ENCODE measurements around the gene ZNF787.

Gene ZNF787

GRCh38 chr19:56119582-56119978, 1.5 kb downstream of the ZNF787 start:
- peak overlapping the region; percentile 95 for H3K4me3 ChIP-seq (ENCODE audit: low read depth, low read length)
- peak overlapping the region; percentile 98 for H3K27ac ChIP-seq (ENCODE audit: low read depth, low read length)
- H3K36me3 ChIP-seq (ENCODE audit: control insufficient read depth, insufficient read depth, low read length): peaks cover 17% of the 10 kb centered on the region

DNA sequence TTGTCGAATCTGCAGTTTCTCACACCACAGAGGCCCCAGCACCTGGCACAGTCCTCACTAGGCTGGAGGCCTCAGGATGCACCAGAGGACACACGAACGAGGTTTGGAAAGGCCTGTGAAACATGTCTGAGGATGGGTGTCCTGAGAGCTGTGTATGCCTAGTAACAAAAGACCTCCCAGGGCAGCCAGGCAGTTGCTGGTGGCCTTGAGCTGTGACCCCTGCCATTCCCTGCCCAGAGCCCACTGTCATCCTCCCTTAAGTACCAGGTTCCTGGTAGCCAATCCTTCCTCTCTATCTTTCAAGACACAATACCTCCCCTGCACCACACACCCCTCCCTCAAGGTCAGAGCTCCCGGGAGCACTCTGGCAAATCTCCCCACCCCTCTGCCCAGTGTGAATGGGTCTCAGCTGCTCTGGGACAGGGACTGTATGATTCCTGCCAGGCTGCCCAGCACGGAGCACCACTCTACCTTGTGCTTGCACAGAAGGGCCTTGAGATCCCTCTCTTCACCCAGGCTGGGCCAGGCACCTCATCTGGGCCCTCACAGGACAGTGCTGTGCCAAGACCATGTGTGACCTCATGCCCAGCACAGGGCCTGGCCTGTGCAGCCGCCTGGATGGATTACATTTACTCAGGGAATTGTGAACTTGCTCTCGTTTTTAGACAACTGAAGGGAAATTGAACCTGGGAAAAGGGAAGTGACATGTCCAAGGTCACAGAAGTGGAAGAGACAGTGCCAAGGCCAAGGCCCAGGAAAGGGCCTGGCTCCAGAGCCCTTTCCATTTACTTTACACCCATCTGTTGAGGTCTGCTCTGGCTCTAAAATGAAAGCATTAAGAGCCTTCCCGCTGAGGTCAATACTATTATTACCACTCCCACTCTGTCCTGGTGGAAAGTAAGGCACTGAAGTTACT, 2.2 kb downstream of the ZNF787 start:
- peak overlapping the region; percentile 99 for H3K9ac ChIP-seq (ENCODE audit: low read length)
- no peaks in the 10 kb centered on the region for H3K27me3 ChIP-seq (ENCODE audit: control insufficient read depth, insufficient read depth, low read length)
- H3K4me1 ChIP-seq (ENCODE audit: control insufficient read depth, insufficient read depth, low read length): peaks cover 35% of the 10 kb centered on the region

More at GRCh38 chr19:56119582-56119978, 1.5 kb downstream of the ZNF787 start:
- no peaks in the 10 kb centered on the region for H3K9me3 ChIP-seq (ENCODE audit: control insufficient read depth, insufficient read depth, low read depth, low read length)
- peaks cover 30% of the 10 kb centered on the region for H3K4me1 ChIP-seq (ENCODE audit: control insufficient read depth, insufficient read depth, low read length)
- peak overlapping the region; percentile 99 for H3K9ac ChIP-seq (ENCODE audit: low read length)
- H3K27me3 ChIP-seq (ENCODE audit: control insufficient read depth, insufficient read depth, low read length): no peaks in the 10 kb centered on the region

GRCh38 chr19:56117889-56118288, 3.2 kb downstream of the ZNF787 start:
- no peak overlapping the region for H3K27ac ChIP-seq (ENCODE audit: low read depth, low read length)
- peaks cover 44% of the 10 kb centered on the region for H3K4me1 ChIP-seq (ENCODE audit: control insufficient read depth, insufficient read depth, low read length)
- H3K9me3 ChIP-seq (ENCODE audit: control insufficient read depth, insufficient read depth, low read depth, low read length): no peaks in the 10 kb centered on the region
- H3K4me3 ChIP-seq (ENCODE audit: low read depth, low read length): no peak overlapping the region
- H3K27me3 ChIP-seq (ENCODE audit: control insufficient read depth, insufficient read depth, low read length): no peaks in the 10 kb centered on the region
- peaks cover 17% of the 10 kb centered on the region for H3K36me3 ChIP-seq (ENCODE audit: control insufficient read depth, insufficient read depth, low read length)
- no peak overlapping the region for H3K9ac ChIP-seq (ENCODE audit: low read length)

More for the DNA sequence above, 2.2 kb downstream of the ZNF787 start:
- Histone ChIP-seq H3K4me3 (ENCODE audit: low read depth, low read length) (peak overlapping the region; percentile 95), H3K36me3 (ENCODE audit: control insufficient read depth, insufficient read depth, low read length) (peaks cover 17% of the 10 kb centered on the region), H3K27ac (ENCODE audit: low read depth, low read length) (peak overlapping the region; percentile 98; the same call in 1 of the 2 replicates), H3K9me3 (ENCODE audit: control insufficient read depth, insufficient read depth, low read depth, low read length) (no peaks in the 10 kb centered on the region)

- H3K27ac ChIP-seq (ENCODE audit: low read depth, low read length): no peak overlapping the region
- no peaks in the 10 kb centered on the region for H3K9me3 ChIP-seq (ENCODE audit: control insufficient read depth, insufficient read depth, low read depth, low read length)
- peaks cover 17% of the 10 kb centered on the region for H3K36me3 ChIP-seq (ENCODE audit: control insufficient read depth, insufficient read depth, low read length)
- H3K27me3 ChIP-seq (ENCODE audit: control insufficient read depth, insufficient read depth, low read length): no peaks in the 10 kb centered on the region
- no peak overlapping the region for H3K4me3 ChIP-seq (ENCODE audit: low read depth, low read length)
- no peak overlapping the region for H3K9ac ChIP-seq (ENCODE audit: low read length)
- H3K4me1 ChIP-seq (ENCODE audit: control insufficient read depth, insufficient read depth, low read length): peaks cover 47% of the 10 kb centered on the region
These were observed 3.7 kb downstream of the ZNF787 start for GRCh38 chr19:56117376-56117884.

- Histone ChIP-seq H3K27ac (ENCODE audit: low read depth, low read length) (no peak overlapping the region), H3K4me1 (ENCODE audit: control insufficient read depth, insufficient read depth, low read length) (peaks cover 51% of the 10 kb centered on the region), H3K9ac (ENCODE audit: low read length) (no peak overlapping the region)
These were observed 4.5 kb downstream of the ZNF787 start for GRCh38 chr19:56116606-56117005.

DNA sequence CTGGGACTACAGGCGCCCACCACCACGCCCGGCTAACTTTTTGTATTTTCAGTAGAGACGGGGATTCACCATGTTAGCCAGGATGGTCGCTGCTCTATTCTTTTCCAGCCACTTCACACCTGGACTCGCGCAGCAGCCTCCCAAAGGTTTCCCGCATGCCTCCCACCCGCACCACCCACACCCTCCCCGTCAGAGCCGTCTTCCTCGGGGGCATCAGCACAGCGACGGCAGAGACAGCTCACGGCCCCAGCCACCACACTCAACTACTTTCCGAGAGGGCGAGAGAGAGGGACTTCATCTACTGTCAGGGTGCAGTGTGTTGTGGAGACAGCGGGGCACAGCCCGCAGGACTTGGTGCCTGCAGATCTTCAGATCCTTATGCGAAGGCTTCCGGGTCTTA, 5.6 kb downstream of the ZNF787 start:
- H3K36me3 ChIP-seq (ENCODE audit: control insufficient read depth, insufficient read depth, low read length): peaks cover 17% of the 10 kb centered on the region
- no peak overlapping the region for H3K27ac ChIP-seq (ENCODE audit: low read depth, low read length)
- H3K27me3 ChIP-seq (ENCODE audit: control insufficient read depth, insufficient read depth, low read length): no peaks in the 10 kb centered on the region
- no peak overlapping the region for H3K9ac ChIP-seq (ENCODE audit: low read length)
- H3K9me3 ChIP-seq (ENCODE audit: control insufficient read depth, insufficient read depth, low read depth, low read length): no peaks in the 10 kb centered on the region
- peaks cover 61% of the 10 kb centered on the region for H3K4me1 ChIP-seq (ENCODE audit: control insufficient read depth, insufficient read depth, low read length)
- H3K4me3 ChIP-seq (ENCODE audit: low read depth, low read length): no peak overlapping the region

More at GRCh38 chr19:56116606-56117005, 4.5 kb downstream of the ZNF787 start:
- Histone ChIP-seq H3K27me3 (ENCODE audit: control insufficient read depth, insufficient read depth, low read length) (no peaks in the 10 kb centered on the region), H3K36me3 (ENCODE audit: control insufficient read depth, insufficient read depth, low read length) (peaks cover 17% of the 10 kb centered on the region), H3K9me3 (ENCODE audit: control insufficient read depth, insufficient read depth, low read depth, low read length) (no peaks in the 10 kb centered on the region), H3K4me3 (ENCODE audit: low read depth, low read length) (no peak overlapping the region)

DNA sequence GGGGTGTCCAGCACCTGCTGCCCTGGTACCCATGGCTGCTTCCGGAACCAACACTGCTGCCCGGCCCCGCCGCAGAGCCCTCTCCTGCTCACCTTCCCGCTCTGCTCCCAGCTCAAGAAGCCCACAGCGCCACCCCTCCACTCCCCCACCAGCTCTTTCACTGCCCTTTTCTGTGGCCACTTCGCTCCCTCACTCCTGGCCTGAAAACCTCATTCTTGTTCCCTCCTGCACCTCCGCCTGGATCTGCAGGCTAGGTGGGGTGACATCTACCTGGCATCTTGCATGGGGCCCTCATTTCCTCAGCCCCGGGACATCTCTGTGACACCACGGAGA, 6.4 kb downstream of the ZNF787 start:
- Histone ChIP-seq H3K4me1 (ENCODE audit: control insufficient read depth, insufficient read depth, low read length) (peaks cover 61% of the 10 kb centered on the region), H3K27me3 (ENCODE audit: control insufficient read depth, insufficient read depth, low read length) (no peaks in the 10 kb centered on the region), H3K27ac (ENCODE audit: low read depth, low read length) (no peak overlapping the region), H3K9ac (ENCODE audit: low read length) (no peak overlapping the region), H3K36me3 (ENCODE audit: control insufficient read depth, insufficient read depth, low read length) (peaks cover 17% of the 10 kb centered on the region), H3K4me3 (ENCODE audit: low read depth, low read length) (no peak overlapping the region), H3K9me3 (ENCODE audit: control insufficient read depth, insufficient read depth, low read depth, low read length) (no peaks in the 10 kb centered on the region)

DNA sequence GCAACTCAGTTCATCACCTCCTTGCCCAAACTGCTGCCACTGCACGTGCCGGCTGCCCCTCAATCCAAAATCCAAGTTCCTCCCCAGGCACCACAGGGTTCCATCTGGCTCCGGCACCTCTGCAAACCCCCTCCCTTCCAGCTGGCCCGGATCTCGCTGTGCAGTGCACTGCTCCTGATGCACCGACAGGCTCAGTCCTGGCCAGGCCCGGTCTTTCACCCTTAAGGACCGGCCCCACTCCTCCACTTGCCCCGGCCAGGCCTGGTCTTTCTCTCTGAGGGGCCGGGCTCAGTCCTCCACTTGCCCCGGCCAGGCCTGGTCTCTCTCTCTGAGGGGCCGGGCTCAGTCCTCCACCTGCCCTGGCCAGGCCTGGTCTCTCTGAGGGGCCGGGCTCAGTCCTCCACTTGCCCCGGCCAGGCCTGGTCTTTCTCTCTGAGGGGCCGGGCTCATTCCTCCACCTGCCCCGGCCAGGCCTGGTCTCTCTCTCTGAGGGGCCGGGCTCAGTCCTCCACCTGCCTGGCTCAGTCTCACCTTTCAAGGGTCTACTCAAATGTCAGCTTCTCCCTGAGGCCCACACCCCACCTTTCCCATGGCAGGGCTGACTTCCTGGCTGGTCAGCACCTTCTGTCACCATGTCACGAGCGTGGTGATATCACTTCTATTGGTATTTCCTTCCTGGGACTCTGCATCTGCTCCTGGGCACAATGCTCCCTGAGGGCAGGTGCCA, 6.9 kb downstream of the ZNF787 start:
- H3K27ac ChIP-seq (ENCODE audit: low read depth, low read length): no peak overlapping the region
- no peak overlapping the region for H3K9ac ChIP-seq (ENCODE audit: low read length)
- H3K27me3 ChIP-seq (ENCODE audit: control insufficient read depth, insufficient read depth, low read length): no peaks in the 10 kb centered on the region
- H3K9me3 ChIP-seq (ENCODE audit: control insufficient read depth, insufficient read depth, low read depth, low read length): no peaks in the 10 kb centered on the region
- H3K4me1 ChIP-seq (ENCODE audit: control insufficient read depth, insufficient read depth, low read length): peaks cover 58% of the 10 kb centered on the region
- no peak overlapping the region for H3K4me3 ChIP-seq (ENCODE audit: low read depth, low read length)
- H3K36me3 ChIP-seq (ENCODE audit: control insufficient read depth, insufficient read depth, low read length): peaks cover 17% of the 10 kb centered on the region

GRCh38 chr19:56113074-56113632, 7.9 kb downstream of the ZNF787 start:
- Histone ChIP-seq H3K36me3 (ENCODE audit: control insufficient read depth, insufficient read depth, low read length) (peaks cover 11% of the 10 kb centered on the region), H3K27me3 (ENCODE audit: control insufficient read depth, insufficient read depth, low read length) (no peaks in the 10 kb centered on the region), H3K9ac (ENCODE audit: low read length) (no peak overlapping the region), H3K4me3 (ENCODE audit: low read depth, low read length) (no peak overlapping the region), H3K27ac (ENCODE audit: low read depth, low read length) (no peak overlapping the region), H3K4me1 (ENCODE audit: control insufficient read depth, insufficient read depth, low read length) (peaks cover 64% of the 10 kb centered on the region), H3K9me3 (ENCODE audit: control insufficient read depth, insufficient read depth, low read depth, low read length) (no peaks in the 10 kb centered on the region)

GRCh38 chr19:56112313-56112709, 8.8 kb downstream of the ZNF787 start:
- no peaks in the 10 kb centered on the region for H3K9me3 ChIP-seq (ENCODE audit: control insufficient read depth, insufficient read depth, low read depth, low read length)
- 0 out of 2 replicates have a peak, but pooled peaks cover 3% of the 10 kb centered on the region for H3K36me3 ChIP-seq (ENCODE audit: control insufficient read depth, insufficient read depth, low read length)
- no peak overlapping the region for H3K9ac ChIP-seq (ENCODE audit: low read length)
- peaks cover 65% of the 10 kb centered on the region for H3K4me1 ChIP-seq (ENCODE audit: control insufficient read depth, insufficient read depth, low read length)
- H3K27ac ChIP-seq (ENCODE audit: low read depth, low read length): no peak overlapping the region
- H3K4me3 ChIP-seq (ENCODE audit: low read depth, low read length): no peak overlapping the region
- H3K27me3 ChIP-seq (ENCODE audit: control insufficient read depth, insufficient read depth, low read length): no peaks in the 10 kb centered on the region

Measured in HUES6 (cell line).